Stimulated activated CD8-positive, alpha-beta memory T cell treated with anti-CD3 and anti-CD28 coated beads, Interleukin-15, amount 100 ng/mL, for 24 hours (primary cell): ENCODE data around the gene FCHO2.

Experiments used
- DNase-seq: peaks from one replicate; pipeline ENCODE4 v3.0.0-alpha.2; 2020; ENCODE audit warnings: low read depth

Gene FCHO2

DNA sequence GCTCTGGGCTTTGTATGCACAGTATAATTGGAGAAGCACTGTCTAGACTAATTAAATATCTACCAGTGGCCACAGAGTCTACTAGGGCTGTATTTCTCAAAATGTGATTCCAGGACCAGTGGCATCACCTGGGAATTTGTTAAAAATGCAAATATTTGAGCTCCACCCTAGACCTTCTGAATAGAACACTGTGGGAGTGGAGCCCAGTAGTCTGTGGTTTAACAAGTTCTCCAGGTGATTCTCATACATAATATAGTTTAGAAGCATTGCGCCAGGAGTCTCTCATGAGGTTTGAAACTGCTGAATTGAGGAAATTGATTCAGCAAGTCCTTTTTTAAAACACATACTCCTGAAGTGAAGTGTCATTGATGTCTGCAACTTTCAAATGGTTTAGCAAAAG is 74.7 kb downstream of the FCHO2 start:
- DNase-seq, result no peak

DNA sequence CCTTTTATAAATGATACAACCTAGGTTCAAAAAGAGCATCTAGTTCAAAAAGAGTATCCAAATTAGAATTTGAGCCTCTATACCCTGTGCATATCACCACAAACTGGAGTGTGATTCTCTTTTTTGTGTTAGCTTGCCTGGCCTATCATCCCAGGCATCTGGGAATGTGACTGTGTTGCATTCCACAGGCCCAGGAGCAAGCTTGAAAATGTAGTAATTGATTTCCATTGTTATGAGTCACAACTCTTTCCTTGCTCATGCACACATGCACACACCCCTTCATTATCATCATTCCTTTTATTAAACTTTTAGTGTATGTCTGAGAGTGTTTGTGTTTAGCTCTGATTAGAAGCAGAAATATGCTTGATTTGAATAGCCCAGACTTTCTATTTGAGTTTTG is 75.2 kb downstream of the FCHO2 start:
- no peak for DNase-seq

DNA sequence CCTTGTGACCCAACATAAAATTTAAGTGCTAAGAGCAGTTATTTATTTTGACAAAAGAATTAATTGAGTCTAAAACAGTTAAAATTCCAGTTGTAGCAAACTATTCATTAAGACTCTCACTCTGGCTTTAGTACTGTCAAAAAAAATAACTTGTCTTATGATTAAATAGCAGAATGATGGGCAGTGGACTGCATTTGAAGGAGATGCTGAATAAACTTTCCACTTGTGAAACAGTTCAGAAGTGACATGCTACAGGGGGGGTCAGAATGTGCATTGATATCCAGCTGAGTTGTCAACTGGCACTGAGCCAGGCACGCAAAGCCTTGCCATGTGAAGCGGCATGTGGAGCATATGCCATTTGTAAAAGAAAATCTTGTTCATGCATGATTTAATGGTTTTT is 76.0 kb downstream of the FCHO2 start:
- DNase-seq, result no peak

DNA sequence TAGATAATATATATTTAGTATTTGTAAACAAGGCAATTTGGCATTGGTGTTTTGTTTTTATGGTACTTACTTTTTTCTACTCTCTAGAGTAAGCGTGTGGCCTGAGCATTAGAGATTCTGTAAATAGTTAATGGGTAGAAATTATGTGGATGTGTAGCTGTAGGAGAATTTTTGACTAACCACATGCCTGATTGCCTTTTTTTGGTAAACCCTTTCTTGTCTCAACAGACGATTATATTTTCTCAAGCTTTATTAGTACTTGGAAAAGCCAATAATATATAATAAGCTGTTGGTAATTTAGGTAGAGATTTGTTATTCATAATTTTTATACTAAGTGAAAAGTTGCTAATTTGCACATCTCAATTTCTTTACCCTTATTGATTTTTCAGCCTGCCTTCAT is 76.8 kb downstream of the FCHO2 start:
- no peak for DNase-seq

DNA sequence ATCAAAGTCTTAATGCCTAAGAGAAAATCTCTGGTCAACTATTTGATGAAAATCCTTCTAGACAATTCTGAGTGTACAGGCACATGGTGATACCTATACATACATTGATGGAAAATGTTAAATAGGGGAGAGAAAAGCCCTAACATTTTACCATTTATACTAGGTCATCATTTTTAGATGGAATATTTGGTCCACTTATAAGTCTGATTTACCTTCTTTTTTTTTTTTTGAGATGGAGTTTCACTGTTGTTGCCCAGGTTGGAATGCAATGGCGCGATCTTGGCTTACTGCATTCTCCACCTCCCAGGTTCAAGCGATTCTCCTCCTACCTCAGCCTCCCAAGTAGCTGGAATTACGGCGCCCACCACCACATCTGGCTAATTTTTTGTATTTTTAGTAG is 81.7 kb downstream of the FCHO2 start:
- no peak for DNase-seq

DNA sequence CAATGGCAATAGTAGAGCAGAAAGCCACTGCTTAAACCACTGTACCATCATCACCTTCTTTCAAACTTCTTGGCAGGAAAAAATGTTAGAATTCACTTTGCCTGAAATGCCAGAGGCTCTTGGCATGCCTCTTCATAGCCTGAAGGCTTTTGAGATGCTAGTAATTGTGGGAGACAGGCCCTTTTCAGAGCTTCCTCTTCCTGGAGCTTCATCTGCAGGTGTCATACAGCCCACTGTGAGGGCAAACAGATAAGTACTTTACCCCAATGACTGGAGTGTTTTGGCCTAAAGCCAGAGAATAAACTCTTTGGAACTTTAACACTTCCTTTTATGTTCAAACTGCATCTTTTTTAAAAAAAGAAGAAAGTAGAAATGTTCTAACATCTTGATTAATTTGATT is 83.2 kb downstream of the FCHO2 start:
- DNase-seq, result no peak

DNA sequence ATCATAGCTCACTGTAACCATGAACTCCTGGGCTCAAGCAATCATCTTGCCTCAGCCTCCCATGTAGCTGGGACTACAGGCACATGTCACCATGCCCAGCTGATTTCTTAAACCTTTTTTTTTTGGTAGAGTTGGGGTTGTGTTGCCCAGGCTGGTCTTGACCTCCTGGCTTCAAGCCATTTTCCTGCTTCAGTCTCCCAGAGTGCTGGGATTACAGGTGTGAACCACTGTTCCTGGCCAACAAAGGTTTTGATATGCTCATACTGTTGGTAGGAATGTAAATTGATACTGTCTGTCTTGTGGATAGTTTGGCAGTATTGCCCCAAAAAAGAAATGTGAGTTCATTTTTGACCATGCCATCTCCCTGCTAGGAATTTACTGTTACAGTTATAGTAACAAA is 87.2 kb downstream of the FCHO2 start:
- DNase-seq, result no peak

DNA sequence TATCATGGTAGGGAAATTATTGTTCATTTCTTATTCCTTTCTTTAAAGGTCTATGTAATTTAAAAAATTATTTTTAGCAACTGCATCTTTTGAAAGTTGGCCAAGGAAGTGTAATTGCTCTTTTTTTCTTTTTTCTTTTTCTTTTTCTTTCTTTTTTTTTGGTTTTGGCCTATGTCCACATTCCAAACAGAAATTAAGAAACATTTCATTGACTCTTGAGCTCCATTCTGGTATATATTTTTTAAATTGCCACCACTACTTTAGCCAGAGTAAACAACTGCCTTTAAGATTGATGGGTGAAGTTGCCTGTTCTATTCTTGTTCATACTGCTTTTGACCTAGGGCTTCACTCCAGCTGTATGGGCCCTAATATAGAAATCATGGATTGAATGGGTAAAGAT is 88.7 kb downstream of the FCHO2 start:
- DNase-seq, result no peak

DNA sequence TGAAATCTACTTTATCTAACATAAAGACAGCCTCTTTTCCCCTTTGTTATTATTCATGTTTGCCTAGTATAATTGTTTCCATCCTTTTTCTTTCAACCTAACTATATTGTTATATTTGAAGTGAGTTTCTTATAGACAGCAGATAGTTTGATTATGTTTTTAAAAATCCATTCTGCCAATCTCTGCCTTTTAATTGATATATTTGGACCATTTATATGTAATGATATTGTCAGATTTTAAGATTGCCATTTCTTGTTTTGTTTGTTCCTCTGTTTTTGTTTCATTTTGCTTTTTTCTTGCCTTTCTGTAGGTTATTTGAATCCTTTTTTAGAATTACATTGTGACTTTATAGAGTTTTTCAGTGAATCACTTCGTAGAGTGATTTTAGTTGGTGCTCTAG is 89.8 kb downstream of the FCHO2 start:
- DNase-seq, result no peak

DNA sequence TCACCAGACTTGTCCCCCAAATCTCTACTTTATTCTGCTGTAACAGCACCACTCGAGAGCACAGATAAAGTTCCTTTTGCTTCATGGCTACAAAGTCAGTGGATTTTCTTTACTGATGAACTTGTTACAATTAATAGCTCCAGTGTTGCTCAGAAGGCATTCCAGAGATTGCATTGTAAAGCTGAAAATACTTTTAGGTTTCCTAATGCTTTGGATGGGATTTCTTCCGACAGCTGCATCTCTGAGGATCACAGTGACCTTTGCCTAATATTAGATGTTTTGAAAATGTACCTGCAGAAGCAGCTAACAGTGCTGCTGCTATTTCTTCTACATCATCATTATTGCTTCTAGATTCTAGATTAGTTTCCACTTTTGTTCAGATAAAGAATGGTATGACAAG is 105.8 kb downstream of the FCHO2 start:
- no peak for DNase-seq

DNA sequence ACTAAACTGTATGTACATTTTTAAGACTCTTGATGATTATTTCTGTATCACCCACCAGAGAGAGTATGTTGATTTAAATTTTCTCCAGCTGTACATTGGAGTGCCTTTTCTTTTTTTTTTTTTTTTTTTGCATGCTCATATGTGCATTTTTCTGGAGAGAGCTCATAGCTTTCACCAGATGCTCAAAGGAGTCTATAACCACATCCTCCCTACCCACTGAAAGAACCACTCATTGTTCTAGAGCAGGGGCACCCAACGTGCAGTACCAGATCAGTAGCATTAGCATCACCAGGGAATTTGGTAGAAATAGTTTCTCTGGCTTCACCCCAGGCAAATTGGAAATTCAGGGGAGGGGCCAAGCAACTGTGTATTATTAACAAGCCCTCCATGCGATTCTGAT is 110.6 kb downstream of the FCHO2 start:
- DNase-seq, result no peak

DNA sequence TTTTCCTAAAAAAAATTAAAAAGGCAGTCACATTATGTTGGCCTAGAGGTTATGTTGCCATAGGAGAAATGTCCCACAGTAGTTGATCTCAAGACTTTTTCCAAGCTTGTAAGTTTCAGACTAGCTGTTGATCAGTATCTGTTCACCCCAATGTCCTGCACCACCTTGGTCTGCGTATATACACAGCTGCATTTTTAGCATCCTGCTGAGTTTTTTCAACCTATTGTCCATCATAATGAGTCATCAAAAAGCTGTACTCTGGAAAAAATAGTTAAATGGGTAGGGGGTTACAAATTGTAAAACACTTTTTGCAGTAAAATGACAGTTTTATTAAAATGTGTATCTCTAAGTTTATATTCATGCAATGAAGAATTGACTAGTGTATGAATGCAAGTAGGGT is 111.4 kb downstream of the FCHO2 start:
- DNase-seq, result no peak

DNA sequence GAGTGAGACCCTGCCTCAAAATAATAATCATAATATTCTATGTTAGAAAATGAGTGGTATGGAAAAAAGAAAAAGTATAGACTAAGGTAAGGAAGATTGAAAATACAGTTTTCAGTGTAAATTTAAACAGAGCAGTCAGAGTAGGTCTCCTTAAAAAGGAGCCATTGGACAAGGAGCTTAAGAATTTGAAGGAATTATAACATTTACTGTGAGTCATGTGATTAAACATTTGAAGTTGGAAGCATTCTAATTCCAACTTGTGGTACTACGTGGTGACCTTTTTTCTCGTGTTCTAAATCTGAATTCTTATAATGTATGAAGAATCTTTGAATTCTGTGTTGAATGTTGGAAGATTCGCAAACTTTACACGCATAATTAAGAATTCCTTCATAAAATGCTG is 125.3 kb downstream of the FCHO2 start:
- no peak for DNase-seq

DNA sequence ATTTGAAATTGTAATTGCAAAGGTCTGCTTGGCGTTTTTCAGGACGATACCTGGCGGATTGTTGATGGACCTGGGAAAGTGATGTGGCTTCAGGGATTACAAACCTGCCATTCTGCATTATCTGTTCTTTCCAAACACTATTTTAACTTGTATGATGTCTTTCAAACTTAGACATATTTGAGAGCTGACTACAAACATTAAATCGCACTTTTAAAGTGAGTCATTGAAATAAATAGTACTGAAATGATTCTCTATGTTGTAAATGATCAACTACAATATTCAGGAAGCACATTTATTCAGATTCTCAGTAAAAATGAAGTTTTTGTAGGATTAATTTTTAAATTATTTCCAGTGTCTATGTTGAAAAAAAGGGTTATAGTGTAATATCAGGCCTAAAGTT is 132.2 kb downstream of the FCHO2 start:
- no peak for DNase-seq

DNA sequence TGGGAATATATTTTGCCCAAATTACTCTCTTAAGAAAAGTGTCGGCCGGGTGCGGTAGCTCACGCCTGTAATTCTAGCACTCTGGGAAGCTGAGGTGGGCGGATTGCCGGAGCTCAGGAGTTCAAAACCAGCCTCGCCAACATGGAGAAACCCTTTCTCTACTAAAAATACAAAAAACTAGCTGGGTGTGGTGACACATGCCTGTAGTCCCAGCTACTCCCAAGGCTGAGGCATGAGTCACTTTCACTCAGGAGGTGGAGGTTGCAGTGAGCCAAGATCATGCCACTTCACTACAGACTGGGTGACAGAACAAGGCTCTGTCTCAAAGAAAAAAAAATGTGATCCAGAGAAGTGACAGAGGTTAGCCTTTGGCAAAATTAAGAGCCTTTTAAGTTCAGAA is 138.1 kb downstream of the FCHO2 start:
- DNase-seq, result no peak

DNA sequence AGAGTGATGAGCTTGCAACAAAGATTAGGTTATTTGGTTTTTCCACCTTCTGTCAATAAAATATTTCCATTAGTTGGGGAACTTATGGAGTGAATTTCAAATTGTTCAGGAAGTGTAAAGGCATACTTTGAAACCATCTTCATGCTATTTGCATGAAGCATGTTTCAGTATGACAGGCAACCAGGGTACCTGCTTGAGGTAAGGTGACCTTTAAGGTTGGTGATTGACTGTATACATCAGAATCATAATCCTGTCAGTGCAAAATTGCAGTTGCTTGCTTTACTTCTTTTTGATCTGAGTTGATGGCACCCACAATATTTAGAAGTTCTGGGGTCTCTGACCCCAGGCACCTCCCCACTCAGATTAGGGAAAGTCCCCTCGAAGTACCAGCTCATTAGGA is 138.6 kb downstream of the FCHO2 start:
- no peak for DNase-seq

DNA sequence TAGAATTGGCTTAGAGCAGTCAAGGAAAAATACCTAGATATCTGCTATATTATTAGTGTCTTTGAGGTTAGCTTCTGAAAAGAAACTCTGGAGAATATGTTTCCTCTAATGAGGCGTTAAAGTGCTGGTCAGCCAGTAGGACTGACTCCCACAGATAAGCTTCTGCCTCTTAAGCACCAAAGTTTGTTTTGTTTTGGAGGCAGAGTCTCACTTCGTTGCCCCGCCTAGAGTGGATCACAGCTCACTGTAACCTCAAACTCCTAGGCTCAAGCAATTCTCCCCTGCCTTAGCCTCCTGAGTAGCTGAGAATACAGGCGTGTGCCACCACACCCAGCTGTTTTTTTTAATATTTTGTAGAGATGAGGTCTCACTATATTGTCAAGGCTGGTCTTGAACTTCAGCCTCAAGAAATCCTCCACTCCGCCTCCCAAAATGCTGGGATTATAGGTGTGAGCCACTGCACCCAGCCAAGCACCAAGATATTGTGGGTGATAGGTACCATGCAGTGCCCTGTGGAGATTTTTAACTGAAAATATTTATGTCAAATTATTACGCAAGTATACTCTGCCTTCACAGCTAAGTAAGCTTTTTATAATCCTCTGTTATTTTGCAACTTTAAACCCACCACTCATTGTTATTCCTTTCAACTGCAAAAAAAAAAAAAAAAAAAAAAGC is 139.9 kb downstream of the FCHO2 start:
- no peak for DNase-seq

DNA sequence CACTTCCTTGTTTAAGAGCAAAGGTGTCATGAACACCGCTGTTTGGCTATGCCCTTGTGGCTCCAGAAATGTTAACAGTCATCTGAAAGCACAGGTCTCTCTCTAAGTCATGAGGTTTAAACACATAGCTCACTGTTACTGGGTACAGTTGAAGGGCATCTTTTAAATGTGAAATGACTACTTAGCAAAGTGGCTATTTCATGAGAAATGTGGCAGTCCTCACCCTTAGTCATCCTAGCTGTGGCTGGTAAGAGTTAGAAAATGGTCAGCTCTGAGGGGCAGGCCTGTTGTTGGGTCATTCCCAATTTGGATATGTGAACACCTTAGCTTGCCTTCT is 140.4 kb downstream of the FCHO2 start:
- DNase-seq, result no peak

DNA sequence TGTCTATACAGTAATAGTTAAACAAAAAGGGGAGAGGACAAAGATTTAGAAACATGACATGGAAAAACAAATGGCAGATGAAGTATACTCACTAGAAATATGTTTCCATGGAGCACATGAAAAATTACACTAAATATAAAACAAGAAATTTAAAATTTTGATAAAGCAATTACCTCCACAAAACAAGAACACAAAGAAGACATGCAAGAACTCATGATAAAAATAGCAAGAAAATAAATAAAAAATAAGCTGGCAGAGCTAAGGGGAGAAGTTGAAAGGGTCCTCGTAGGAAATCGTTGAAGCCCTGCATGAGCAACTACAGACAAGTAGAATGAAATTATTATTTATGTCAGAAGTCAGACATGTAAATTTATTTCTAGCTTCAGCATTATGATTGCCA is 141.9 kb downstream of the FCHO2 start:
- DNase-seq, result no peak

DNA sequence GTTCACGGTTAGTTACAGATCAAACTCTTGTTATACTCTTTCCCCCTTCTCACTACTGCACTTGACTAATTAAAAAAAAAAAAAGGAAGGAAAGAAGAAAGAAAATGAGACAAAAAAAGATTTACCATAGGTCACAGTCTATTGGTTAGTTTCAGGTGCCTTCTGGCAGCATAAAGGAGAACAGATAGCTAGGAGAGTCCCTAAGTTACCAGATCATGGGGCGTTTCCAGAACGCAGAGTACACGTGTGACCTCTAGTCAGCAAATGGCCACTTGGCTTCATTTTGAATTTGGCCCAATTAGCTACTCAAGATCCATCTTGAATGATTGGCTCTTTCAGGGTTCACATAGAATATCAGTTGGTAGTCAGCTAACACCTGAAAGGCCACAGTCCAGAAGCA is 144.3 kb downstream of the FCHO2 start:
- DNase-seq, result no peak

DNA sequence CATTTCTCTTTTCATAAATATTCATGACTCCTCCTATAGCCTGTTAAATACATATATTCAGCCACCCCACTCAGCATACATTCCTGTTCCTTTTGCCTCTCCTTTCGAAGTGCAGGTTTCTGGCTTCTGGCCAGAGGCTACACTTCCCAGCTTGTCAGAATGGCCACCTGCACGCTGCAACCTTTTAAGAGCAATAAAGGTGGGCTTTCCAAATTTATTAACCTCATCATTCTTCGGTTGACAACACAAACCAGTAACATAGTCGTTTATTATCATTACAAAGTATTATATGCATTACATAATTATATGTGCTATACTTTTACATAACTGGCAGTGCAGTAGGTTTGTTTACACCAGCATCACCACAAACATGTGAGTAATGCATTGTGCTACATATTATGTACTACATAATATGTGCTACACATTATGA is 148.0 kb downstream of the FCHO2 start:
- DNase-seq, result no peak

DNA sequence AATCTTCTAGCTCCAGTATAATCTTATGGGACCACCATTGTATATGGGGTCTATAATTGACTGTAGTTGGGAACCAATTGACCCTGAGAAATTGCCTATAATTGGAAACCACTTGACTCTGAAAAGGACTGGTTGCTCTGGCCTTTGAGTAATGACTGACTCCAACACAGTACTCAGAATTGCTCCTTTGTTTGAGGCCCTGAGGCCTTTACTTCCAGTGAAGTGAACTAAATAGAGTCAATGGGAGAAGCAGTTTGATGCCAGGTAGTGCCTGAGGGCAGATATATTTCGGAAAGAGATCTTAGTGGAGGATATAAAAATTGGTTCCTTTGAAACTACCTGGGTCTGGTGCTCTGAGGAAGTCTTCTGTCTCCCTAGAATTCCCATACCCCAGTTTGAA is 148.5 kb downstream of the FCHO2 start:
- DNase-seq, result no peak

DNA sequence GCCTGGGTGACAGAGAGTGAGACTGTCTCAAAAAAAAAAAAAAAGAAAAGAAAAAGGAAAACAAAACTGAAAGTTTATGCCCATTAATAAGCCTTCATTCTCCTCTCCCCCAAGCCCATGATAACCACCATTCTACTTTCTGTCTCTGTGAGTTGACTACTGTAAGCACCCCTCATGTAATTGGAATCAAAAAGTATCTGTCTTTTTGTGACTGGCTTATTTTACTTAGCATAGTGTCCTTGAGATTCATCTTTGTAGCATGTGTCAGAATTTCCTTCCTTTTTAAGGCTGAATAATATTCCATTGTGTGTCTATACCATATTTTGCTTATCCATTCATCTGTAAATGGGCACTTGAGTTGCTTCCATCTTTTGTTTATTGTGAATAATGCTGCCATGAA is 150.5 kb downstream of the FCHO2 start:
- no peak for DNase-seq

DNA sequence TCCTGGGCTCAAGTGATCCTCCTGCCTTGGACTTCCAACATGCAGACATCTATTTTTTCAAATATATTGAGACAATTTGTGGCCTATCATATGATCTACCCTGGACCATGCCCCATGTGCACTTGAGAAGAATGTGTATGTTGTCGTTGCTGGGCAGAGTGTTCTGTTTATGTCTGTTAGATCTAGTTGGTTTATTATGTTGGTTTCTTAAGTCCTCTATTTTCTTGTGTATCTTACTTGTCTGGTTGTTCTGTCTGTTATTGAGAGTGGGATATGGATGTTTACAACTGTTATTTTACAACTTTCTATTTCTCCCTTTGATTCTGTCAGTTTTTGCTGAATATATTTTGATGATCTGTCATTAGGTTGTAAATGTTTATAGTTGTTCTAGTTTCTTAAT is 154.3 kb downstream of the FCHO2 start:
- no peak for DNase-seq

DNA sequence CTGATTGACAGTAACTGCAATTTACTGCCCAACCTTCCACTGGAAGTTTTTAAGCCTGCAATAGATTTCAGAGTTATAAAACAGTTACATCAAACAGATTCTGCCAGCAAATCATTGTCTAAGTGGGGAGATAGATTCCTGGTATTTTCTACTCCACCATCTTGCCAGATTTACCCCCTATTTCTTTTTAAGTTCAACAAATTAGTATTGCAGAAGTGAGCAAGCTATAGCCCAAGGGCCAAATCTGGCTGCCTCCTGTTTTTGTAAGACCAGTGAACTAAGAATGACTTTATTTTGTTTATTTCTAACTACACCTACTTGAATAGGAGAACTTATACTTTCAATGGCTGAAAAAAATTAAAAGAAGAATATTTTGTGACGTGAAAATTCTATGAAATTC is 155.7 kb downstream of the FCHO2 start:
- DNase-seq, result no peak
